ENCODE data around the gene CC2D2B. TPM values are rescaled to one million over a fixed set of nuclear protein-coding genes. Genes with fewer than 3 reads are reported as not detected.

Gene CC2D2B
- polyA plus RNA-seq, 1 experiment, result not detected

- TF ChIP-seq CTCF (IDR thresholded peaks at IDR 0.05; ENCODE audit: low read depth, low read length), result no peak
- ChIA-PET POLR2A (interaction anchor here (1.1 to 1.6 kb wide), 2 partner anchors 41 to 172 kb away, joined by 3 to 7 read pairs; partner anchors contain the start of genes CC2D2B and TCTN3), CTCF (interaction anchor here (1.1 to 5.4 kb wide), 18 partner anchors 15 to 436 kb away, joined by 3 to 238 read pairs (median 8); partner anchors contain the start of genes CC2D2B and TCTN3)
- Histone ChIP-seq H3K27ac (ENCODE audit: low read depth, low read length) (no peak overlapping the region), H3K4me3 (ENCODE audit: low read depth, low read length) (no peak overlapping the region), H3K9me3 (ENCODE audit: control insufficient read depth, insufficient read depth, low read length) (no peaks in the 10 kb centered on the region), H3K27me3 (ENCODE audit: control insufficient read depth, insufficient read depth, low read length) (no peaks in the 10 kb centered on the region)
- DNase-seq (ENCODE audit: low read depth, low spot score), result no peak
These were observed 41.8 kb upstream of the CC2D2B start for GRCh38 chr10:95865814-95866466.

- ChIA-PET CTCF (interaction anchor here (3.1 to 5.4 kb wide), 3 partner anchors 24 to 173 kb away, joined by 22 to 238 read pairs (median 85); partner anchors contain the start of gene TCTN3), POLR2A (no interaction called here)
- H3K27ac ChIP-seq (ENCODE audit: low read depth, low read length), result no peak overlapping the region
- H3K9me3 ChIP-seq (ENCODE audit: control insufficient read depth, insufficient read depth, low read length), result no peaks in the 10 kb centered on the region
- H3K27me3 ChIP-seq (ENCODE audit: control insufficient read depth, insufficient read depth, low read length), result no peaks in the 10 kb centered on the region
- H3K4me3 ChIP-seq (ENCODE audit: low read depth, low read length), result no peak overlapping the region
- TF ChIP-seq CTCF (IDR thresholded peaks at IDR 0.05; ENCODE audit: low read depth, low read length), result no peak
- DNase-seq (ENCODE audit: low read depth, low spot score), result no peak
These were observed 41.3 kb upstream of the CC2D2B start for GRCh38 chr10:95866467-95866842.

- POLR2A ChIA-PET, result interaction anchor here (0.6 kb wide), 1 partner anchor 1244 kb away, joined by 3 read pairs; no protein-coding TSS in a partner anchor
- no peak for TF ChIP-seq CTCF (IDR thresholded peaks at IDR 0.05; ENCODE audit: low read depth, low read length)
These were observed 39.9 kb upstream of the CC2D2B start for GRCh38 chr10:95867866-95868265.

GRCh38 chr10:95872158-95872711 is 35.5 kb upstream of the CC2D2B start:
- CTCF ChIA-PET, result interaction anchor here (4.7 kb wide), 1 partner anchor 179 kb away, joined by 74 read pairs; the partner anchor contains the start of gene TCTN3
- no peak for DNase-seq (ENCODE audit: low read depth, low spot score)
- Histone ChIP-seq H3K27ac (ENCODE audit: low read depth, low read length) (no peak overlapping the region), H3K4me3 (ENCODE audit: low read depth, low read length) (no peak overlapping the region), H3K9me3 (ENCODE audit: control insufficient read depth, insufficient read depth, low read length) (no peaks in the 10 kb centered on the region), H3K27me3 (ENCODE audit: control insufficient read depth, insufficient read depth, low read length) (no peaks in the 10 kb centered on the region)
- POLR2A ChIA-PET, result no interaction called here
- TF ChIP-seq CTCF (IDR thresholded peaks at IDR 0.05; ENCODE audit: low read depth, low read length), result no peak

More at GRCh38 chr10:95867866-95868265, 39.9 kb upstream of the CC2D2B start:
- Histone ChIP-seq H3K9me3 (ENCODE audit: control insufficient read depth, insufficient read depth, low read length) (no peaks in the 10 kb centered on the region), H3K27ac (ENCODE audit: low read depth, low read length) (no peak overlapping the region), H3K4me3 (ENCODE audit: low read depth, low read length) (no peak overlapping the region), H3K27me3 (ENCODE audit: control insufficient read depth, insufficient read depth, low read length) (no peaks in the 10 kb centered on the region)
- no peak for DNase-seq (ENCODE audit: low read depth, low spot score)
- CTCF ChIA-PET, result interaction anchor here (1.1 to 5.4 kb wide), 2 partner anchors 26 to 175 kb away, joined by 5 to 238 read pairs; partner anchors contain the start of gene TCTN3

GRCh38 chr10:95873139-95873538 is 34.6 kb upstream of the CC2D2B start:
- Histone ChIP-seq H3K9me3 (ENCODE audit: control insufficient read depth, insufficient read depth, low read length) (no peaks in the 10 kb centered on the region), H3K4me3 (ENCODE audit: low read depth, low read length) (no peak overlapping the region), H3K27ac (ENCODE audit: low read depth, low read length) (no peak overlapping the region), H3K27me3 (ENCODE audit: control insufficient read depth, insufficient read depth, low read length) (no peaks in the 10 kb centered on the region)
- ChIA-PET POLR2A (no interaction called here), CTCF (interaction anchor here (0.7 to 4.7 kb wide), 2 partner anchors 8 to 180 kb away, joined by 3 to 74 read pairs; partner anchors contain the start of gene TCTN3)
- TF ChIP-seq CTCF (IDR thresholded peaks at IDR 0.05; ENCODE audit: low read depth, low read length), result no peak
- DNase-seq (ENCODE audit: low read depth, low spot score), result no peak

Measured in AG04450 (cell line).